Sigmoid colon (tissue), 4 donors: Measurements from ENCODE around the gene IFIT5.

Experiments used
- CTCF ChIP-seq, 4 experiments: fragments of 450-650 bp in 3 of 4; fragments of 200-600 bp in 1 of 4; IDR thresholded peaks; one replicate each; pipeline ENCODE4 v1.5.1; 2016 to 2019; ENCODE audit warnings: antibody characterized with exemption in 4 of 4, mild to moderate bottlenecking in 3 of 4, moderate library complexity in 2 of 4
- POLR2A ChIP-seq, 2 donors: fragments of 450-650 bp; IDR thresholded peaks; one replicate each; pipeline ENCODE4 v1.6.1; 2016; ENCODE audit warnings: antibody characterized with exemption in 2 of 2, mild to moderate bottlenecking in 2 of 2, moderate library complexity in 2 of 2
- POLR2AphosphoS5 ChIP-seq, 4 donors: sonication (generic); formaldehyde crosslinking; IDR thresholded peaks; one replicate each; pipeline ENCODE4 v1.6.1; 2017; ENCODE audit warnings: antibody characterized with exemption in 4 of 4

DNA sequence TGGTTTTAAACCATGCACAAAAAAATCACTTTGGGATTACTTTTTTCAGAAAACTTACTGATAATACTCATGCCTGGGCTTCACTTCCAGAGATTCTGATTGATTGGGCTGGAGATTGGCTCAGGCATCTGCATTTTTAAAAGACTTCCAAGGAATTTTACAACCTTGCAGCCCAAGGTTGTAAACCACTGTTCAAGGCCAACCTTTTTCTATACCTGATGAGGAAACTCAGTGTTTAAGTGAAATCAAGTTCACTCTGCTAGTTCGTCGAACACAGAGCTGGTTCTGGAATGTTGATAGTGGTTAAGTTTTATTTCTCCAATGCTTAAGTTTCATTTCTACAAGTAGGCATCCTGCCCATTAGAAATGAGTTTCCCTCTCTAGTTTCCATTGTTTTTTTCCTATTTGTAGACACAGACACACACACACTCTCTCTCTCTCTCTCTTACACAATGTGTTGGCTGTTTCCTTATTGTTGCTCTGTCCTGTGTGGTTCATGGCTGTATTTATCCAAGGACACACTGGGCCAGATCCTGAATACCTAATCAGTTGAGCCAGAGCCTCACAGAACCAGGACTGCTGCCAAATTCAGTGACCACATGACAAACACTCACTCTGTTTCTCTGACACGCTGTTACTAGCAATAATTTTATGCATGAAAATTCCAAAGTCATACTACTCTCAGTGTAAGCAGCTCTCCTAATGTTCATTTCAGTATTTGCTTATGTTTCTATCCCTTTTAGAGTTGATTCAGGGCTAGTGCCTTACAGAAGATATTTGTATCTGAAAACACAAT lies 40.3 kb upstream of the IFIT5 start:
- TF ChIP-seq CTCF (IDR thresholded peaks at IDR 0.05) (no peak), POLR2A (IDR thresholded peaks at IDR 0.05) (no peak), POLR2AphosphoS5 (IDR thresholded peaks at IDR 0.05) (peak; percentile 52 to 70 (median 63))
